Measurements from ENCODE around the gene ATF6B.

Gene ATF6B

GRCh38 chr6:32109765-32110160, 18.3 kb downstream of the ATF6B start:
- TF ChIP-seq TCF12 (IDR thresholded peaks at IDR 0.05; ENCODE audit: low read depth) (no peak), EP300 (IDR thresholded peaks at IDR 0.05; ENCODE audit: borderline replicate concordance) (no peak), FOXM1 (IDR thresholded peaks at IDR 0.05; ENCODE audit: borderline replicate concordance, low read depth) (no peak), TAF1 (IDR thresholded peaks at IDR 0.05; ENCODE audit: low read depth) (no peak), RAD21 (IDR thresholded peaks at IDR 0.05; ENCODE audit: low read depth) (no peak), NFIC (IDR thresholded peaks at IDR 0.05) (no peak), CEBPB (IDR thresholded peaks at IDR 0.05) (no peak), CREB1 (IDR thresholded peaks at IDR 0.05; ENCODE audit: low read depth) (no peak), YY1 (IDR thresholded peaks at IDR 0.05; ENCODE audit: low read depth) (no peak), MAX (IDR thresholded peaks at IDR 0.05) (no peak), TEAD4 (IDR thresholded peaks at IDR 0.05) (no peak)
- TF ChIP-seq, protein P1, sequence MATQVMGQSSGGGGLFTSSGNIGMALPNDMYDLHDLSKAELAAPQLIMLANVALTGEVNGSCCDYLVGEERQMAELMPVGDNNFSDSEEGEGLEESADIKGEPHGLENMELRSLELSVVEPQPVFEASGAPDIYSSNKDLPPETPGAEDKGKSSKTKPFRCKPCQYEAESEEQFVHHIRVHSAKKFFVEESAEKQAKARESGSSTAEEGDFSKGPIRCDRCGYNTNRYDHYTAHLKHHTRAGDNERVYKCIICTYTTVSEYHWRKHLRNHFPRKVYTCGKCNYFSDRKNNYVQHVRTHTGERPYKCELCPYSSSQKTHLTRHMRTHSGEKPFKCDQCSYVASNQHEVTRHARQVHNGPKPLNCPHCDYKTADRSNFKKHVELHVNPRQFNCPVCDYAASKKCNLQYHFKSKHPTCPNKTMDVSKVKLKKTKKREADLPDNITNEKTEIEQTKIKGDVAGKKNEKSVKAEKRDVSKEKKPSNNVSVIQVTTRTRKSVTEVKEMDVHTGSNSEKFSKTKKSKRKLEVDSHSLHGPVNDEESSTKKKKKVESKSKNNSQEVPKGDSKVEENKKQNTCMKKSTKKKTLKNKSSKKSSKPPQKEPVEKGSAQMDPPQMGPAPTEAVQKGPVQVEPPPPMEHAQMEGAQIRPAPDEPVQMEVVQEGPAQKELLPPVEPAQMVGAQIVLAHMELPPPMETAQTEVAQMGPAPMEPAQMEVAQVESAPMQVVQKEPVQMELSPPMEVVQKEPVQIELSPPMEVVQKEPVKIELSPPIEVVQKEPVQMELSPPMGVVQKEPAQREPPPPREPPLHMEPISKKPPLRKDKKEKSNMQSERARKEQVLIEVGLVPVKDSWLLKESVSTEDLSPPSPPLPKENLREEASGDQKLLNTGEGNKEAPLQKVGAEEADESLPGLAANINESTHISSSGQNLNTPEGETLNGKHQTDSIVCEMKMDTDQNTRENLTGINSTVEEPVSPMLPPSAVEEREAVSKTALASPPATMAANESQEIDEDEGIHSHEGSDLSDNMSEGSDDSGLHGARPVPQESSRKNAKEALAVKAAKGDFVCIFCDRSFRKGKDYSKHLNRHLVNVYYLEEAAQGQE (IDR thresholded peaks at IDR 0.05; ENCODE audit: low read depth), result no peak
- TF ChIP-seq, protein P2, sequence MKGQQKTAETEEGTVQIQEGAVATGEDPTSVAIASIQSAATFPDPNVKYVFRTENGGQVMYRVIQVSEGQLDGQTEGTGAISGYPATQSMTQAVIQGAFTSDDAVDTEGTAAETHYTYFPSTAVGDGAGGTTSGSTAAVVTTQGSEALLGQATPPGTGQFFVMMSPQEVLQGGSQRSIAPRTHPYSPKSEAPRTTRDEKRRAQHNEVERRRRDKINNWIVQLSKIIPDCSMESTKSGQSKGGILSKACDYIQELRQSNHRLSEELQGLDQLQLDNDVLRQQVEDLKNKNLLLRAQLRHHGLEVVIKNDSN (IDR thresholded peaks at IDR 0.05), result no peak

GRCh38 chr6:32109114-32109764, 18.8 kb downstream of the ATF6B start, which contains the start of gene TNXB:
Gene TNXB, minus strand, starts transcription at chr6:32109338. Its CDS starts 11,140 bp downstream, at chr6:32098198.
- TF ChIP-seq CREB1 (IDR thresholded peaks at IDR 0.05; ENCODE audit: low read depth) (no peak), TAF1 (IDR thresholded peaks at IDR 0.05; ENCODE audit: low read depth) (no peak), YY1 (IDR thresholded peaks at IDR 0.05; ENCODE audit: low read depth) (no peak), TEAD4 (IDR thresholded peaks at IDR 0.05) (no peak), TCF12 (IDR thresholded peaks at IDR 0.05; ENCODE audit: low read depth) (no peak), NFIC (IDR thresholded peaks at IDR 0.05) (no peak), RAD21 (IDR thresholded peaks at IDR 0.05; ENCODE audit: low read depth) (no peak), EGR1 (IDR thresholded peaks at IDR 0.05) (no peak), FOXM1 (IDR thresholded peaks at IDR 0.05; ENCODE audit: borderline replicate concordance, low read depth) (no peak), EP300 (IDR thresholded peaks at IDR 0.05; ENCODE audit: borderline replicate concordance) (no peak)
- TF ChIP-seq, protein P1 (IDR thresholded peaks at IDR 0.05; ENCODE audit: low read depth), result no peak

DNA sequence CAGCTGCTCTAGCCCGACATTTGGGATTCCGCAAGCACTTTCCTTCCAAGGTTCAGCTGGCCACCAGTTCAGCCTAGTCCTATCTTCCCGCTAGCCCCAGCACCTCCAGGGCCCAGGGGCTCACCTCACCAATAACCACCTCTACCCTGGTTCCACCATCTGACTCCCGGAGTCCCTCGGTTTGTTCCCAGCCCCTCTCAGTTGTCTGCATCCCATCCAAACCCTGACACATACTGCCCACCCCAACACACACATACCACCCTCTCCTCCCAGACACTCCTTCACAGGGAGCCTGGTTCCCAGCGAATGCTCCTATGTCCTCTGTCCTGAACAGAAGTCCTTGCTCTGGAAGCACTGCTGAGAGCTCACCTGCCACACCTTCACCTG, 19.3 kb downstream of the ATF6B start:
- TF ChIP-seq ZBTB7A (IDR thresholded peaks at IDR 0.05; ENCODE audit: low read depth), result no peak
- TF ChIP-seq, protein P2 (IDR thresholded peaks at IDR 0.05), result no peak
- no peak for TF ChIP-seq YY1 (IDR thresholded peaks at IDR 0.05; ENCODE audit: low read depth)
- TF ChIP-seq NFIC (IDR thresholded peaks at IDR 0.05), result no peak
- TF ChIP-seq CEBPB (IDR thresholded peaks at IDR 0.05), result no peak
- TF ChIP-seq TAF1 (IDR thresholded peaks at IDR 0.05; ENCODE audit: low read depth), result no peak
- TF ChIP-seq MAX (IDR thresholded peaks at IDR 0.05), result no peak
- no peak for TF ChIP-seq EGR1 (IDR thresholded peaks at IDR 0.05)
- TF ChIP-seq, protein P1 (IDR thresholded peaks at IDR 0.05; ENCODE audit: low read depth), result no peak
- TF ChIP-seq TEAD4 (IDR thresholded peaks at IDR 0.05), result no peak

DNA sequence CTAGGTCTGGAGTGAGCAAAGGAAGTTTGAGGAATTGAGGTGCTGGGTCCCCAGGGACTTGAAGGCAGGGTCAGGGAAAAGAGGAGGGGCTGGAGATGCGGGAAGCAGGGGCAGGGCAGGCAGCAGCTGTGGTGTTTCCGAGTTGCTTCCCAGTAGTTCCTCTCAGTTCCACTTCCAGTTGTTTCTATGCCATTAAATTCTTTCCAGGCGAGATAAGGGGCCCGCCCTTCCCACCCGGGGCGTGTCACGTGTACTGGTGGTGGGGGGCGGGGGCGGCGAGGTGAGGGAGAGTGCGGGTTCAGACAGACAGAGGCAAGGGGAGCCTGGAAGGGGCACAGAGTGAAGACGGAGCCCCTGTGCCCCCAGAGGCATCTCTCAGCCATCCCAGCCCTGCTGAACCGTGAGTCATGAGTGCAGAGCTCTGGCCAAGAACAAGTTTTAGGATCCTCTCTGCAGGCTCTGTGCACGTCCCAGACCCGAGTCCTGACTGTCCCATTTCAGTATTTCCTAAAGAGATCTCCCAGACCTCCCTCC, 19.9 kb downstream of the ATF6B start:
- no peak for TF ChIP-seq TCF12 (IDR thresholded peaks at IDR 0.05; ENCODE audit: low read depth)
- no peak for TF ChIP-seq MAX (IDR thresholded peaks at IDR 0.05)
- TF ChIP-seq, protein P2 (IDR thresholded peaks at IDR 0.05), result peak; percentile 54; the same call in 1 of the 2 replicates
- TF ChIP-seq ZBTB7A (IDR thresholded peaks at IDR 0.05; ENCODE audit: low read depth), result no peak
- TF ChIP-seq EP300 (IDR thresholded peaks at IDR 0.05; ENCODE audit: borderline replicate concordance), result no peak
- TF ChIP-seq CREB1 (IDR thresholded peaks at IDR 0.05; ENCODE audit: low read depth), result no peak
- no peak for TF ChIP-seq TEAD4 (IDR thresholded peaks at IDR 0.05)
- TF ChIP-seq, protein P1 (IDR thresholded peaks at IDR 0.05; ENCODE audit: low read depth), result no peak
